Right atrium auricular region (tissue), 2 donors: ENCODE results near the gene MARCKSL1. TPM values are rescaled to one million over a fixed set of nuclear protein-coding genes. Genes with fewer than 3 reads are reported as not detected.
A peak's percentile ranks its signal among the peaks of the same experiment; 100 is the strongest.
"Not testable (repeated sequence)": the region's sequence is repeated elsewhere in the genome, so short reads cannot be mapped to it uniquely, and the experiment has no call there.

Experiments
- DNase-seq: peaks from one replicate; pipeline ENCODE4 v3.0.0-alpha.2; 2019; ENCODE audit warnings: low spot score
- H3K27ac ChIP-seq, 2 donors: fragments of 200-600 bp; sonication (generic); 1 replicate in 1 of 2; 2 replicates in 1 of 2; pipeline ENCODE4 v1.5.1; 2016 to 2019
- H3K27me3 ChIP-seq, 2 donors: fragments of 200-600 bp; sonication (generic); one replicate each; pipeline versions ENCODE4 v1.5.1 to v1.6.0; 2017 to 2019
- H3K36me3 ChIP-seq: fragments of 200-600 bp; sonication (generic); one replicate; pipeline ENCODE4 v1.5.1; 2016
- H3K4me1 ChIP-seq, 2 donors: fragments of 200-600 bp; sonication (generic); one replicate each; pipeline versions ENCODE4 v1.5.1 to v1.6.0; 2017 to 2019
- H3K4me3 ChIP-seq, 2 donors: fragments of 200-600 bp; sonication (generic); 1 replicate in 1 of 2; 2 replicates in 1 of 2; pipeline ENCODE4 v1.5.1; 2017 to 2019; ENCODE audit warnings: mild to moderate bottlenecking in 1 of 2, moderate library complexity in 1 of 2
- H3K9me3 ChIP-seq, 2 donors: fragments of 200-600 bp; sonication (generic); one replicate each; pipeline ENCODE4 v1.5.1; 2019
- total RNA-seq, 2 donors: library from RNA; depleted of rRNA; stranded (reverse); fragments of >200 nt; gene quantifications; one replicate each; pipeline ENCODE4 v1.1.0, GENCODE V29; 2016
- TF ChIP-seq, protein P1 (sequence below), 2 donors: fragments of 200-600 bp; sonication (generic); IDR thresholded peaks; one replicate each; pipeline ENCODE4 v1.5.1; 2019; ENCODE audit warnings: antibody characterized with exemption in 2 of 2

MARCKSL1 gene
- total RNA-seq, 2 donors from 2014 or later: 9.5 to 34.5 TPM

DNA sequence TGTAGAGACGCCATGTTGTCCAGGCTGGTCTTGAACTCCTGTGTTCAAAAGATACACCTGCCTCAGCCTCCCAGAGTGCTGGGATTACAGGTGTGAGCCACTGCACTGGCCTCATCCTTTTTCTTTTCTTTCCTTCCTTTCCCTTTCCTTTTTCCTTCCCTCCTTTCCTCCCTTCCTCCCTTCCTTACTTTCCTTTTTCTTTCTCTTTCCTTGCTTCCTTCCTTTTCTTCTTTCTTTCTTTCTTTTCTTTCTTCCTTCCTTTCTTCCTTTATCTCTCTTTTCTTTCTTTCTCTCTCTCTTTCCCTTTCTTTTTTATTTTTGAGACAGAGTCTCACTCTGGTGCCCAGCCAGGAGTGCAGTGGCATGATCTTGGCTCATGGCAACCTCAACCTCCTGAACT lies 20.4 kb upstream of the MARCKSL1 start:
- Histone ChIP-seq H3K36me3 (no peaks in the 10 kb centered on the region), H3K27me3 (no peaks in the 10 kb centered on the region), H3K27ac (no peak overlapping the region), H3K4me3 (no peak overlapping the region), H3K4me1 (peaks cover 0 to 38% of the 10 kb centered on the region in 2 donors), H3K9me3 (no peaks in the 10 kb centered on the region)
- no peak for DNase-seq
- TF ChIP-seq, protein P1, sequence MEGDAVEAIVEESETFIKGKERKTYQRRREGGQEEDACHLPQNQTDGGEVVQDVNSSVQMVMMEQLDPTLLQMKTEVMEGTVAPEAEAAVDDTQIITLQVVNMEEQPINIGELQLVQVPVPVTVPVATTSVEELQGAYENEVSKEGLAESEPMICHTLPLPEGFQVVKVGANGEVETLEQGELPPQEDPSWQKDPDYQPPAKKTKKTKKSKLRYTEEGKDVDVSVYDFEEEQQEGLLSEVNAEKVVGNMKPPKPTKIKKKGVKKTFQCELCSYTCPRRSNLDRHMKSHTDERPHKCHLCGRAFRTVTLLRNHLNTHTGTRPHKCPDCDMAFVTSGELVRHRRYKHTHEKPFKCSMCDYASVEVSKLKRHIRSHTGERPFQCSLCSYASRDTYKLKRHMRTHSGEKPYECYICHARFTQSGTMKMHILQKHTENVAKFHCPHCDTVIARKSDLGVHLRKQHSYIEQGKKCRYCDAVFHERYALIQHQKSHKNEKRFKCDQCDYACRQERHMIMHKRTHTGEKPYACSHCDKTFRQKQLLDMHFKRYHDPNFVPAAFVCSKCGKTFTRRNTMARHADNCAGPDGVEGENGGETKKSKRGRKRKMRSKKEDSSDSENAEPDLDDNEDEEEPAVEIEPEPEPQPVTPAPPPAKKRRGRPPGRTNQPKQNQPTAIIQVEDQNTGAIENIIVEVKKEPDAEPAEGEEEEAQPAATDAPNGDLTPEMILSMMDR (IDR thresholded peaks at IDR 0.05): no peak

DNA sequence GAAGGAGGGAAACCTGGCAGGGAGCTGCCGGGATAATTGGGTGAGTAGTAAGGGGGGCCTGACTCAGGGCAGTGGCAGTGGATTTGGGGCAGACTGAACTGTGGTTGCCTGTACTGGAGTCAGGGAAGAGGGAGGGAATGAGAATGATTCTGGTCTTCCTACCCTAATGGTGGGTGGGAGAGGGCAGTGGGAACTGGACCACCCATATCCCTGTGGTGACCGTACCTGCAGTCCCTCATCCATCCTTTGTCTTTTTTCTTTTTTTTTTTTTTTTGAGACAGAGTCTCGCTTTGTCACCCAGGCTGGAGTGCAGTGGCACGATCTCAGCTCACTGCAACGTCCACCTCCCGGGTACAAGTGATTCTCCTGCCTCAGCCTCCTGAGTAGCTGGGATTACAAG lies 19.7 kb upstream of the MARCKSL1 start:
- peaks cover 0 to 38% of the 10 kb centered on the region in 2 donors for H3K4me1 ChIP-seq
- not testable (repeated sequence) for DNase-seq, H3K27ac ChIP-seq, H3K9me3 ChIP-seq, H3K36me3 ChIP-seq, H3K27me3 ChIP-seq, H3K4me3 ChIP-seq

DNA sequence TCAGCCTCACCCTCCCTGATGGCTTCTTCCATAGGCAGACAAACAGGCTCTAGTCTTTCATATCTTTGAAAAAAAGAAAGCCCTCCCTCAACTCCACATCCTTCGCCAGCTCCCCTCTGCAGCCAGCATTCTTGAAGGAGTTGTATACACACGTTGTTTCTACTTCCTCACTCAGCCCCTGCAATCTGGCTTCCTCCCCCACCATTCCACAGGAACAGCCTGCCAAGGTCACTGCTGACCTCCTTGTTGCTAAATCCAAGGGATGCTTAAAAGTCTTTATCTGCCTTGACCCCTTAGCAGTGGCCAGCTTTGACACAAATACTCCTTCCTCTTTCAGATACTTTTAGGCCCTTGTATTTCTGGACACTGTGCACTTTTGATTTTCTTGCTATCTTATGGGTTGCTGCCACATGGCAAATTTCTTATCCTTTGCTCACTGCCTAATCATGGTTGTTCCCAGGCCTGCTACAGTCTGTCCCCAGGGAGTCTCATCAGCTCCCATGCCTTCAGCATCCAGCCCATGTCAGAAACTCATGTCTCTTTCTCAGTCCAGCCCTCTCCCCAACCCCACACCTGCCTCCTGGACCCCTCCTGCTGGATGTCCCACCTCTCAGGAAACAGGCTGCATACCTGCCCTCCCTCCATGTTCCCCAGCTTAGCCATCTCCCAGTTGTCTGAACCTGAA lies 18.0 kb upstream of the MARCKSL1 start:
- DNase-seq: peak; percentile 83
- Histone ChIP-seq H3K4me3 (no peak overlapping the region), H3K4me1 (peaks cover 0 to 54% of the 10 kb centered on the region in 2 donors), H3K27me3 (no peaks in the 10 kb centered on the region), H3K36me3 (no peaks in the 10 kb centered on the region), H3K27ac (peak overlapping the region; percentile 96 to 97), H3K9me3 (no peaks in the 10 kb centered on the region)
- TF ChIP-seq, protein P1 (IDR thresholded peaks at IDR 0.05): no peak

DNA sequence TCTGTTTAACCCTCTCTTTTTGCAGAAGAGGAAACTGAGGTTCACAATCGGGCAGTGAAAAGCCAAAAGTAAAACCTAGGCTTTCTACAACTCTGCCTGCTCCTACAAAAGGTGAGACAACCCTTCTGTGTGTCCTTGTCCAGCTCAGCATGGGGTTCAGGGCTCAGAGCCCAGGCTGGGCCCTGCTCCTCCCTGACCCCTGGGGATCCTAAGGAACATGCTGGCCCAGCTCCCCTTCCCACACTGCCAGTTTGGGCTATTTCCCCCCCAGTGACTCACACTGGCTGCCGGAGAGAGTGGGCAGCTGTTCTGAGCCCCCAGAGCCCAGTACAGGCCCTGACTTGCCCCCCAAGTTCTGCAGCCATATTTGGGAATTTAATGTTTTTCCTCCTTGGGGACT lies 17.4 kb upstream of the MARCKSL1 start:
- H3K27me3 ChIP-seq: no peaks in the 10 kb centered on the region
- no peaks in the 10 kb centered on the region for H3K36me3 ChIP-seq
- no peak for DNase-seq
- TF ChIP-seq, protein P1 (IDR thresholded peaks at IDR 0.05): no peak
- peaks cover 0 to 56% of the 10 kb centered on the region in 2 donors for H3K4me1 ChIP-seq
- H3K4me3 ChIP-seq: no peak overlapping the region
- H3K27ac ChIP-seq: peak overlapping the region; percentile 96 to 97
- no peaks in the 10 kb centered on the region for H3K9me3 ChIP-seq

DNA sequence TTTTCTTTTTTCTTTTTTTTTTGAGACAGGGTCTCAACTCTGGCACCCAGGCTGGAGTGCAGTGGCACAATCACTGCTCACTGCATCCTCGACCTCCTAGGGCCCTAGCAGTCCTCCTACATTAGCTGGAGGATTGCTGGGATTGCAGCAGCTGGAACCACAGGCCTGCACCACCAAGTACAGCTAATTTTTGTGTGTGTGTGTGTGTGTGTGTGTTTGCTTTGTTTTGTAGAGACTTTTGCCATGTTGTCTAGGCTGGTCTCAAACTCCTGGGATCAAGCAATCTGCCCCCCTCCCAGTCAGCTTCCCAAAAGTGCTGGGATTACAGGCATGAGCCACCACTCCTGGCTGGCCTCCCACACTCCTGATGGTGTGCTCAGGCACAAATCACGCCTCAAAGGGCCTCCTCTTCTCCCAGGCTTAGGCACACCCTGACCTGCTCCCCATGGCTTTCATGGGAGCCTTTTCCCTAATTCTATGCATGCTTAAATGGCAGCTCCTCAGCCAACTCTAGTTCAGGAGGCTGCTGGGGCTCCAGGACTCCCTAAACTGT lies 16.9 kb upstream of the MARCKSL1 start:
- Histone ChIP-seq H3K9me3 (no peaks in the 10 kb centered on the region), H3K27ac (peak overlapping the region; percentile 96 to 97), H3K27me3 (no peaks in the 10 kb centered on the region), H3K4me3 (peak overlapping the region in 1 of 2 donors; percentile 80), H3K36me3 (no peaks in the 10 kb centered on the region), H3K4me1 (peaks cover 0 to 56% of the 10 kb centered on the region in 2 donors)
- DNase-seq: no peak
- TF ChIP-seq, protein P1 (IDR thresholded peaks at IDR 0.05): no peak

DNA sequence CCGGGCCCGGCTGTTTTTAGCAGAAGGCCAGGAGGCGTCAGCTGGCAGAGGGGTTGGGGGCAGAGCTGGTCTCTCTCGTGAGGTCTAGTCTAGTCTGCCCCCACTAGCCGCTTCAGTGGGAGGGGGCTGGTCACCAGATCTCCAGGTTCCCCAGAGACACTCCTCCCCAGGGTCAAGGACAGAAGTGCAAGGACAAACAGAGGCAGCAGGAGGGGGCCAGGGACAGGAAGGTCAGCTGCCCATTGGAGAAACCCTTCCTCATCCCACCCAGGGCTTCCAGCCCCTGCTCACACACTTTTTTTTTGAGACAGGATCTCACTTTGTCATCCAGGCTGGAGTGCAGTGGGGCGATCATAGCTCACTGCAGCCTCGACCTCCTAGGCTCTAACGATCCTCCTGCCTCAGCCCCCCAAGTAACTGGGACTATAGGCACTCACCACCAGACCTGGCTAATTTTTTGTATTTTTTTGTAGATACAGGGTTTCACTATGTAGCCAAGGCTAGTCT lies 16.3 kb upstream of the MARCKSL1 start:
- no peaks in the 10 kb centered on the region for H3K9me3 ChIP-seq
- peak overlapping the region; percentile 80 to 82 for H3K4me3 ChIP-seq
- no peaks in the 10 kb centered on the region for H3K27me3 ChIP-seq
- H3K36me3 ChIP-seq: no peaks in the 10 kb centered on the region
- H3K27ac ChIP-seq: peak overlapping the region; percentile 96 to 97
- TF ChIP-seq, protein P1 (IDR thresholded peaks at IDR 0.05): no peak
- H3K4me1 ChIP-seq: peaks cover 0 to 56% of the 10 kb centered on the region in 2 donors
- no peak for DNase-seq
